Measurements from ENCODE around the gene ZNF839. TPM values are rescaled to one million over a fixed set of nuclear protein-coding genes. Genes with fewer than 3 reads are reported as not detected.

The ZNF839 gene
- total RNA-seq, 2 experiments from 2014 or later, result 20.2 to 23.3 TPM

GRCh38 chr14:102288139-102288538 is 31.4 kb upstream of the ZNF839 start:
- no peaks in the 10 kb centered on the region for H3K9me2 ChIP-seq (ENCODE audit: insufficient read depth, low read length)
- BruUV-seq (replicated peaks), result no TSS peak
- CTCF ChIA-PET (ENCODE audit: unreplicated experiment), result no interaction called here
- intact Hi-C loops (cut with micrococcal nuclease; ENCODE audit: unreplicated experiment), result no loop called here
- H3K9me3 ChIP-seq (ENCODE audit: low read length), result peaks cover 4% of the 10 kb centered on the region; the same call in 1 of the 2 replicates
- TF ChIP-seq EZH2phosphoT487 (IDR thresholded peaks at IDR 0.05; ENCODE audit: borderline replicate concordance, low read depth, low read length) (no peak), CTCF (conservative IDR thresholded peaks at IDR 0.05; ENCODE audit: low read length) (no peak)
- H4K20me1 ChIP-seq (ENCODE audit: insufficient read depth, low read length), result no peaks in the 10 kb centered on the region
- H3K4me1 ChIP-seq (ENCODE audit: insufficient read depth, low read length, poor library complexity, severe bottlenecking), result no peaks in the 10 kb centered on the region
- no peaks in the 10 kb centered on the region for H3K36me3 ChIP-seq (ENCODE audit: insufficient read depth, low read length)
- no peaks in the 10 kb centered on the region for H3K79me2 ChIP-seq (ENCODE audit: insufficient read depth, low read depth, low read length)
- no peak overlapping the region for H3K27ac ChIP-seq (ENCODE audit: low read depth, low read length, poor library complexity, severe bottlenecking)
- H3K4me2 ChIP-seq (ENCODE audit: low read length), result no peak overlapping the region
- H2AFZ ChIP-seq (ENCODE audit: low read length), result no peak overlapping the region
- DNase-seq (ENCODE audit: low spot score), result no peak
- no peak overlapping the region for H3K4me3 ChIP-seq (ENCODE audit: low read depth, low read length, poor library complexity, severe bottlenecking)
- POLR2A ChIA-PET, result no interaction called here

GRCh38 chr14:102292441-102292840 is 27.1 kb upstream of the ZNF839 start:
- no TSS peak for BruUV-seq (replicated peaks)
- intact Hi-C loops (cut with micrococcal nuclease; ENCODE audit: unreplicated experiment), result no loop called here
- Histone ChIP-seq H3K27ac (ENCODE audit: low read depth, low read length, poor library complexity, severe bottlenecking) (no peak overlapping the region), H3K9me3 (ENCODE audit: low read length) (peaks cover 4% of the 10 kb centered on the region; the same call in 1 of the 2 replicates), H3K4me1 (ENCODE audit: insufficient read depth, low read length, poor library complexity, severe bottlenecking) (no peaks in the 10 kb centered on the region), H3K79me2 (ENCODE audit: insufficient read depth, low read depth, low read length) (no peaks in the 10 kb centered on the region), H3K36me3 (ENCODE audit: insufficient read depth, low read length) (no peaks in the 10 kb centered on the region), H2AFZ (ENCODE audit: low read length) (no peak overlapping the region), H4K20me1 (ENCODE audit: insufficient read depth, low read length) (no peaks in the 10 kb centered on the region), H3K4me2 (ENCODE audit: low read length) (no peak overlapping the region), H3K4me3 (ENCODE audit: low read depth, low read length, poor library complexity, severe bottlenecking) (no peak overlapping the region), H3K9me2 (ENCODE audit: insufficient read depth, low read length) (no peaks in the 10 kb centered on the region)
- ChIA-PET CTCF (ENCODE audit: unreplicated experiment) (no interaction called here), POLR2A (interaction anchor here (0.5 kb wide), 1 partner anchor 225 kb away, joined by 3 read pairs; no protein-coding TSS in a partner anchor)
- DNase-seq (ENCODE audit: low spot score), result no peak
- TF ChIP-seq EZH2phosphoT487 (IDR thresholded peaks at IDR 0.05; ENCODE audit: borderline replicate concordance, low read depth, low read length) (no peak), CTCF (conservative IDR thresholded peaks at IDR 0.05; ENCODE audit: low read length) (no peak)

- Histone ChIP-seq H3K4me2 (ENCODE audit: low read length) (no peak overlapping the region), H3K4me1 (ENCODE audit: insufficient read depth, low read length, poor library complexity, severe bottlenecking) (no peaks in the 10 kb centered on the region), H3K9me3 (ENCODE audit: low read length) (no peaks in the 10 kb centered on the region), H4K20me1 (ENCODE audit: insufficient read depth, low read length) (no peaks in the 10 kb centered on the region), H3K27ac (ENCODE audit: low read depth, low read length, poor library complexity, severe bottlenecking) (no peak overlapping the region), H3K4me3 (ENCODE audit: low read depth, low read length, poor library complexity, severe bottlenecking) (no peak overlapping the region), H3K36me3 (ENCODE audit: insufficient read depth, low read length) (no peaks in the 10 kb centered on the region), H2AFZ (ENCODE audit: low read length) (no peak overlapping the region), H3K9me2 (ENCODE audit: insufficient read depth, low read length) (no peaks in the 10 kb centered on the region), H3K79me2 (ENCODE audit: insufficient read depth, low read depth, low read length) (no peaks in the 10 kb centered on the region)
- no TSS peak for BruUV-seq (replicated peaks)
- TF ChIP-seq CTCF (conservative IDR thresholded peaks at IDR 0.05; ENCODE audit: low read length) (no peak), EZH2phosphoT487 (IDR thresholded peaks at IDR 0.05; ENCODE audit: borderline replicate concordance, low read depth, low read length) (no peak)
- POLR2A ChIA-PET, result no interaction called here
- intact Hi-C loops (cut with micrococcal nuclease; ENCODE audit: unreplicated experiment), result no loop called here
- CTCF ChIA-PET (ENCODE audit: unreplicated experiment), result no interaction called here
- no peak for DNase-seq (ENCODE audit: low spot score)
These were observed 25.8 kb upstream of the ZNF839 start for GRCh38 chr14:102293781-102294180.
